Pancreas (tissue), 10 donors: ENCODE data around the gene SRRM4. TPM values are rescaled to one million over a fixed set of nuclear protein-coding genes. Genes with fewer than 3 reads are reported as not detected.

Experiments
- ATAC-seq, 4 donors: fragments of 200-7000 bp; cut with Tn5 transposase; one replicate each; pipeline versions ENCODE4 v1.8.0 to v1.9.1; 2020; ENCODE audit warnings: mild to moderate bottlenecking in 4 of 4, moderate library complexity in 4 of 4
- DNase-seq, 6 donors: peaks; one replicate each; pipeline ENCODE4 v3.0.0-alpha.2; 2020
- FAIRE-seq: peaks from 2 replicates; lab custom pipeline; 2012; peaks lifted over from hg19 to GRCh38; lab: Jason Lieb, UNC
- H3K27ac ChIP-seq, 4 donors: fragments of 200-600 bp; sonication (generic); 1 replicate in 3 of 4; 2 replicates in 1 of 4; pipeline versions ENCODE4 v1.5.0 to v1.8.0; 2020
- H3K27me3 ChIP-seq, 4 donors: fragments of 200-600 bp; one replicate each; pipeline ENCODE4 v1.8.0; 2021
- H3K36me3 ChIP-seq, 3 donors: fragments of 200-600 bp; sonication (generic) in 1 of 3; one replicate each; pipeline versions ENCODE4 v1.5.0 to v1.8.0; 2020 to 2021
- H3K4me1 ChIP-seq, 3 donors: fragments of 200-600 bp; one replicate each; pipeline ENCODE4 v1.8.0; 2021
- H3K4me3 ChIP-seq, 4 donors: fragments of 200-600 bp; sonication (generic) in 2 of 4; one replicate each; pipeline versions ENCODE4 v1.5.0 to v1.8.0; 2020 to 2021
- H3K9me3 ChIP-seq, 4 donors: fragments of 200-600 bp; one replicate each; pipeline ENCODE4 v1.8.0; 2021
- WGBS, 2 donors: extraction: QIAGEN DNeasy Blood & Tissue Kit; methylation state at CpG; one replicate each; pipeline ENCODE4 v1.1.7; 2013; 5-methylcytosine and 5-hydroxymethylcytosine counted together
- intact Hi-C, 3 donors: fragments of 100-400 bp; cut with DNase I; formaldehyde crosslinking; loops; one replicate each; pipeline versions ENCODE4 v1.11.1 to v1.14.2; 2022
- polyA plus RNA-seq, 2 donors: library from polyadenylated mRNA; stranded (reverse); fragments of 200-250 nt; gene quantifications; one replicate each; pipeline ENCODE4 v1.2.3, GENCODE V29; 2013
- total RNA-seq, 6 donors: library from RNA; stranded (reverse); fragmentation: NEBNext Ultra II Directional in 4 of 6; extraction: Animal tissue kit (Norgen Biotek cat#: 25700) in 4 of 6; gene quantifications; one replicate each; pipeline versions ENCODE4 v1.2.1 to v1.2.4, GENCODE V29; 2021 to 2023
- TF ChIP-seq, protein P1 (sequence below), 4 donors: fragments of 200-600 bp; sonication (generic) in 3 of 4; IDR thresholded peaks; one replicate each; pipeline versions ENCODE4 v1.5.0 to v1.8.0; 2021; ENCODE audit warnings: antibody characterized with exemption in 4 of 4
- donor health status: healthy with polysubstance abuse.
- donor health status: DM: no; HTN: no; CAD: no; lungs with moderate emphysema.
- donor health status: DM: no; HTN: no; CAD: no.
- donor health status: control.
- donor health status: control.
- donor health status: Bipolar disorder and iron deficiency.
- donor health status: DM: yes; HTN: yes; CAD: no.
- donor health status: DM: no; HTN: no; CAD: no.
- donor health status: DM: no; HTN: no; CAD: no.
- donor health status: DM: yes; HTN: yes; CAD: no.

SRRM4 gene
- total and polyA plus RNA-seq, 8 donors = 0.02 TPM; not detected in 7

DNA sequence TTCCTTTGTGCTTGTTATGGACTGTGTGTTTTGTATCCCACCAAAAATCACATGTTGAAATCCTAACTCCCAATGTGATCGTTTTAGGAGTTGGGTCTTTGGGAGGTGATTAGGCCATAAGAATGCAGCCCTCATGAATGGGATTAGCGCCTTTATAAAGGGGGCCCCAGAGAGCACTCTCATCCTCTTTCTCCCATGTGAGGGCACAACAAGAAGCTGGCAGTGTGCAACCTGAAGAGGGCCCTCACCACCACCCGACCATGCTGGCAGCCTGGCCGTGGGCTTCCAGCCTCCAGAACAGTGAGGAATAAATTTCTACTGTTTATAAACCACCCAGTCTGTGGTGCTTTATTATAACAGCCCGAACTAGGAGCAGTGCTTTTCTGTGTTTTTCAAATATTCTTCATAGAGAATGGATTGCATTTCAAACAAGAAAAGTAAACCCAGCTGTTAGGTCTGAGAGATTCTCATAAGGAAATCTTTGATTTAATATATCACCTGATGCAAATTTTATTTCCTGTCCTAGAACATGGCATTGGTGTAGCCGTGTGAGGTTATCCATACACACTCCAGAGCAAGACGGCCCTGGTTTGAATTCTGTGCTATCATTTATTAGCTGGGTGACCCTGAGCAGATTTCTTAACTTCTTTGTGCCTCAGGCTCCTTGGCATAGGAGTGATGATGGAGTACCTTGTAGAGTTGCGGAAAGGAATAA is 225.2 kb downstream of the SRRM4 start:
- no peaks in the 10 kb centered on the region for H3K9me3 ChIP-seq
- intact Hi-C loops = no loop called here
- H3K27ac ChIP-seq = no peak overlapping the region
- ATAC-seq (no peak), DNase-seq (no peak), FAIRE-seq (no peak)
- TF ChIP-seq, protein P1, sequence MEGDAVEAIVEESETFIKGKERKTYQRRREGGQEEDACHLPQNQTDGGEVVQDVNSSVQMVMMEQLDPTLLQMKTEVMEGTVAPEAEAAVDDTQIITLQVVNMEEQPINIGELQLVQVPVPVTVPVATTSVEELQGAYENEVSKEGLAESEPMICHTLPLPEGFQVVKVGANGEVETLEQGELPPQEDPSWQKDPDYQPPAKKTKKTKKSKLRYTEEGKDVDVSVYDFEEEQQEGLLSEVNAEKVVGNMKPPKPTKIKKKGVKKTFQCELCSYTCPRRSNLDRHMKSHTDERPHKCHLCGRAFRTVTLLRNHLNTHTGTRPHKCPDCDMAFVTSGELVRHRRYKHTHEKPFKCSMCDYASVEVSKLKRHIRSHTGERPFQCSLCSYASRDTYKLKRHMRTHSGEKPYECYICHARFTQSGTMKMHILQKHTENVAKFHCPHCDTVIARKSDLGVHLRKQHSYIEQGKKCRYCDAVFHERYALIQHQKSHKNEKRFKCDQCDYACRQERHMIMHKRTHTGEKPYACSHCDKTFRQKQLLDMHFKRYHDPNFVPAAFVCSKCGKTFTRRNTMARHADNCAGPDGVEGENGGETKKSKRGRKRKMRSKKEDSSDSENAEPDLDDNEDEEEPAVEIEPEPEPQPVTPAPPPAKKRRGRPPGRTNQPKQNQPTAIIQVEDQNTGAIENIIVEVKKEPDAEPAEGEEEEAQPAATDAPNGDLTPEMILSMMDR (IDR thresholded peaks at IDR 0.05) = no peak
- H3K4me3 ChIP-seq = no peak overlapping the region
- WGBS, 2 donors = 57 to 58% methylated on average over 8 of the region's 8 CpGs
- H3K36me3 ChIP-seq = no peaks in the 10 kb centered on the region
- no peaks in the 10 kb centered on the region for H3K4me1 ChIP-seq
- peaks cover 0 to 4% (median 0%) of the 10 kb centered on the region in 4 donors for H3K27me3 ChIP-seq

DNA sequence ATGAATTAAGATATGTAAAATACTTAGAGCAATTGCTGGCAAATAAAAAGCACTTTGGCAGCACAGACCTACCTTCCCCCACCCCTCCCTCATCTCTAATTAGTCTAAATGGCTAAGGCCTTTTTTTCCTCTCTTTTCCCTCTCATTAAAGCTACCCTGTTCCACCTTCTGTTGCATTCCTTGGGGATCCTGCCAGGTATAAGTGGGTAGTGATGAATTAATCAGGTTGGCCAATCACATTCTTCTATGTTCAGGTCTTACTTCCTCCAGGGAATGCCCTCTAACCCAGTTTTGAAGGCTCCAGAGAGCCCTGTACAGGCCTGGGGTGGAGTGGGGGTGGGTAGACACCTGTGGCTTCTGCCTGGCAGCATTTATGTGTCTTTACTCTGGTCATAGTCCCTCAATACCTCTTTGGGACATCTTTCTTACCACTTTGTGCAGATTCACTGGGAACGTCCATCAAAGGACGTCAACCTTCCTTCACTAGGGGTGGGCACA is 225.8 kb downstream of the SRRM4 start:
- FAIRE-seq (no peak), DNase-seq (no peak), ATAC-seq (no peak)
- H3K27me3 ChIP-seq = peaks cover 0 to 4% (median 0%) of the 10 kb centered on the region in 4 donors
- H3K9me3 ChIP-seq = no peaks in the 10 kb centered on the region
- TF ChIP-seq, protein P1 (IDR thresholded peaks at IDR 0.05) = no peak
- no peak overlapping the region for H3K27ac ChIP-seq
- H3K36me3 ChIP-seq = no peaks in the 10 kb centered on the region
- intact Hi-C loops = no loop called here
- no peaks in the 10 kb centered on the region for H3K4me1 ChIP-seq
- 85 to 88% methylated on average over 2 of the region's 2 CpGs for WGBS, 2 donors
- H3K4me3 ChIP-seq = no peak overlapping the region

DNA sequence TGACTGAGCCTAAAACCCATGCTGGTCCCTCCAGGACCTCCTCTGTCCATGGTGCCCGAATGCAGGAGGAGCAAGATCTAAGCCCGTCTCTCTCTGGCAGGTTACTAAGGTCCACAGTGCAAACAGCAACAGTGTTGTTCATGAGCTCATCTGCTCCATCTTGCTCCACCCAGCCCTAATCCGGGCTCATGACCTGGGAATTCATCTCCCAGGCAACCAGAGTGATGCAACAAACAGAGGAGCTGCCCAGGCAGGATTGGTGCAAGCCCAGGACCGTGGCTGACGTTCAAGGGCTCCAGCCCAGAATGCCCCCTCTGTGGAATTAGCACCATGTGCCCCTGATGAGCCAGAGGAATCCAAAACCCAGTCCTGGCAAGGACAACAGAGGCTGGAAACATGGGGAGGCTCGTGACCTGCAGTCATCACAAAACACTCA is 227.3 kb downstream of the SRRM4 start:
- intact Hi-C loops = no loop called here
- 22 to 24% methylated on average over 6 of the region's 6 CpGs for WGBS, 2 donors
- no peak for FAIRE-seq

GRCh38 chr12:119211884-119212283 is 230.5 kb downstream of the SRRM4 start:
- ATAC-seq (no peak), FAIRE-seq (no peak), DNase-seq (no peak)
- H3K4me3 ChIP-seq = no peak overlapping the region
- H3K27me3 ChIP-seq = peaks cover 0 to 4% (median 2%) of the 10 kb centered on the region in 4 donors
- H3K27ac ChIP-seq = no peak overlapping the region
- H3K36me3 ChIP-seq = no peaks in the 10 kb centered on the region
- TF ChIP-seq, protein P1 (IDR thresholded peaks at IDR 0.05) = no peak
- H3K4me1 ChIP-seq = no peaks in the 10 kb centered on the region
- WGBS, 2 donors = 63 to 65% methylated on average over 13 of the region's 13 CpGs
- no peaks in the 10 kb centered on the region for H3K9me3 ChIP-seq
- intact Hi-C loops = no loop called here

More for the DNA sequence above, 227.3 kb downstream of the SRRM4 start:
- Histone ChIP-seq H3K27me3 (peaks cover 0 to 4% (median 0%) of the 10 kb centered on the region in 4 donors), H3K4me3 (no peak overlapping the region), H3K9me3 (no peaks in the 10 kb centered on the region), H3K4me1 (no peaks in the 10 kb centered on the region), H3K36me3 (no peaks in the 10 kb centered on the region), H3K27ac (no peak overlapping the region)
- ATAC-seq (peak in 3 of 4 donors; percentile 28 to 86 (median 68)), DNase-seq (peak in 1 of 6 donors; percentile 17)
- TF ChIP-seq, protein P1 (IDR thresholded peaks at IDR 0.05) = no peak

Other genes starting within 250 kb of the SRRM4 start
- gene HSPB8, start 197.4 kb downstream of the SRRM4 start, total RNA-seq = 10 to 100 TPM in 2 of 6 donors, 1 to 10 TPM in 4; 5.4 to 21.2 (median 8.3) TPM
- 10 to 100 TPM; 10.5 to 11.1 TPM for gene HSPB8, start 197.4 kb downstream of the SRRM4 start, polyA plus RNA-seq